ENCODE results near the gene FBXL13. TPM values are rescaled to one million over a fixed set of nuclear protein-coding genes. Genes with fewer than 3 reads are reported as not detected.

FBXL13 gene
- total and polyA plus RNA-seq, 12 donors: 0.61 to 6.8 (median 2.7) TPM

DNA sequence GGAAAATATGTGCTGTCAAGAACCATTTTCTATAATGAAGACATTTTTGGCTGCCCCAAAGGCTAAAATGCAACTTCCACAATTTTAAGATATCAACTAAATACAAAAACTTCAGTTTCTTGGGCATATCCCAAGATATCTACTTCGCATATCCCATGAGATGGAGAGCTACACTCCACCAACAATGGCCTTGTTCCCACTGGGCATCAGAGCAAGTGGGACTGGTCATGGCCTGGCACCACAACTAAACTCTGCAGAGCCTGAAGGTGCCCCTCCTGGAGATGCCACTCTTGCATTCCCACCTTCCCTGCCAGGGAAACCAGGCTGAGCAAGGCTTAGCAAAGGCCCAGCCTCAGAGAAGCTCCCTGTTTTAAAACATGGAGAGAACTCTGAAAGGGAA lies 237.6 kb downstream of the FBXL13 start:
- H3K36me3 ChIP-seq (replicated peaks in 1 of 2): no peaks in the 10 kb centered on the region
- H3K27me3 ChIP-seq: no peaks in the 10 kb centered on the region
- no peak overlapping the region for H3K4me3 ChIP-seq
- TF ChIP-seq, protein P1, sequence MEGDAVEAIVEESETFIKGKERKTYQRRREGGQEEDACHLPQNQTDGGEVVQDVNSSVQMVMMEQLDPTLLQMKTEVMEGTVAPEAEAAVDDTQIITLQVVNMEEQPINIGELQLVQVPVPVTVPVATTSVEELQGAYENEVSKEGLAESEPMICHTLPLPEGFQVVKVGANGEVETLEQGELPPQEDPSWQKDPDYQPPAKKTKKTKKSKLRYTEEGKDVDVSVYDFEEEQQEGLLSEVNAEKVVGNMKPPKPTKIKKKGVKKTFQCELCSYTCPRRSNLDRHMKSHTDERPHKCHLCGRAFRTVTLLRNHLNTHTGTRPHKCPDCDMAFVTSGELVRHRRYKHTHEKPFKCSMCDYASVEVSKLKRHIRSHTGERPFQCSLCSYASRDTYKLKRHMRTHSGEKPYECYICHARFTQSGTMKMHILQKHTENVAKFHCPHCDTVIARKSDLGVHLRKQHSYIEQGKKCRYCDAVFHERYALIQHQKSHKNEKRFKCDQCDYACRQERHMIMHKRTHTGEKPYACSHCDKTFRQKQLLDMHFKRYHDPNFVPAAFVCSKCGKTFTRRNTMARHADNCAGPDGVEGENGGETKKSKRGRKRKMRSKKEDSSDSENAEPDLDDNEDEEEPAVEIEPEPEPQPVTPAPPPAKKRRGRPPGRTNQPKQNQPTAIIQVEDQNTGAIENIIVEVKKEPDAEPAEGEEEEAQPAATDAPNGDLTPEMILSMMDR (IDR thresholded peaks at IDR 0.05): no peak
- TF ChIP-seq POLR2A (IDR thresholded peaks at IDR 0.05): no peak
- no peak for DNase-seq
- 96 to 100% (median 99%) methylated on average over 1 of the region's 1 CpG for WGBS, 4 donors
- intact Hi-C loops (cut with DNase I): no loop called here
- no peak overlapping the region for H3K27ac ChIP-seq
- H3K4me1 ChIP-seq (replicated peaks in 1 of 2): peaks cover 0 to 6% of the 10 kb centered on the region in 2 donors
- H3K9me3 ChIP-seq (replicated peaks in 1 of 3): no peaks in the 10 kb centered on the region

DNA sequence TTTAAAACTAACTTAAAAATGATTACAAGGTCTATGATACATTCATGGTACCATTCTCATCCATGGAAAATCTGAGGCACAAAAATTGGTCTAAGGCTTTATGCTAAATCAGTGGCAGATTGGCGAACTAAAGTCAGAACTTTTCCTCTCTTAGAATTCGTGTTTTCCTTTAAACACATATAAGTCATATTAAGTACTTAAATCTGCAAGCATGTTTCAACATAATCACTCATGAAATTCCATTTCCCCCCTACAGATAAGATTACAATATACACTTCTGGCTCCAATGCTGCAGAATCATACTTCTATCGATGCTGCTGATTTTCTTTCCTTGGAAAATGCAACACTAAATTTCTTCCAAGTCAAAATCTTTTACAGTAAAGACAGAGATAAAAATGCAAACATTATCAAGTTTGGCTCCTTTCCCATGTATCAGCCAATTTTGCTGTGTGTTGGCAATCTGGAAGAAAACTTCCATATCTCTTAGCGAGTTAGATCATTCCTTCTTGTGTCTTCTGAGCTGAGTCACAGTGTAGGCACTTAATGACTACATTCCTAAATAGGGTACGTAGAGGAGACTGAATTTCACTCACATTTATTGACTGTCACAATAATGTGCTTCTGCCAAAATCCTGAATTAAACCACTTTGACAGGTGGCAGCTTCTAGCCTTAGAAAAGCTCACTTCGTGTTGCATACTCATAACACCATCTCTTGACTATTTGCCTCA lies 238.2 kb downstream of the FBXL13 start:
- H3K27me3 ChIP-seq: no peaks in the 10 kb centered on the region
- no peak for DNase-seq
- no peak for TF ChIP-seq POLR2A (IDR thresholded peaks at IDR 0.05)
- TF ChIP-seq, protein P1 (IDR thresholded peaks at IDR 0.05): no peak
- no peak overlapping the region for H3K4me3 ChIP-seq
- intact Hi-C loops (cut with DNase I): no loop called here
- H3K9me3 ChIP-seq (replicated peaks in 1 of 3): no peaks in the 10 kb centered on the region
- no peaks in the 10 kb centered on the region for H3K36me3 ChIP-seq (replicated peaks in 1 of 2)
- H3K27ac ChIP-seq: no peak overlapping the region
- WGBS, 4 donors: 81 to 89% (median 81%) methylated on average over 6 of the region's 6 CpGs
- peaks cover 0 to 6% of the 10 kb centered on the region in 2 donors for H3K4me1 ChIP-seq (replicated peaks in 1 of 2)

DNA sequence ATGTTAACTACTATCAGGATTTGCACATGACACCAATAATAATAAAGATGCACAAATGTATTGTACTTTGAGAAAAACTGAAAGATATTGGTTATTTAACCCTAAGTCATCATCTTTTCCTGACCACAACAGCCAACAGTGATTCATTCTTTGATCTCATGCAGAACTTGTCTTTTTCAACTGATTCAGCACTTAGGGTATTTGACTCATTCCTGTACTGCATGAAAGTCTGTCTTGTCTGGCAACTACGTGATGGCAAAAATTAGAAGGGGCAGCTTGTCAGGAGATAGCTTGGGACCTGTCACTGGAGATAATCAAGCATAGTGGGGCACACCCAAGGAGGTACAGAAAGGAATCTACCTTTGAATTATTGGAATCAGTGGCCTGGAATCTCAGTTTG lies 239.6 kb downstream of the FBXL13 start:
- H3K27ac ChIP-seq: no peak overlapping the region
- 27 to 58% (median 42%) methylated on average over 1 of the region's 1 CpG for WGBS, 4 donors
- intact Hi-C loops (cut with DNase I): no loop called here

DNA sequence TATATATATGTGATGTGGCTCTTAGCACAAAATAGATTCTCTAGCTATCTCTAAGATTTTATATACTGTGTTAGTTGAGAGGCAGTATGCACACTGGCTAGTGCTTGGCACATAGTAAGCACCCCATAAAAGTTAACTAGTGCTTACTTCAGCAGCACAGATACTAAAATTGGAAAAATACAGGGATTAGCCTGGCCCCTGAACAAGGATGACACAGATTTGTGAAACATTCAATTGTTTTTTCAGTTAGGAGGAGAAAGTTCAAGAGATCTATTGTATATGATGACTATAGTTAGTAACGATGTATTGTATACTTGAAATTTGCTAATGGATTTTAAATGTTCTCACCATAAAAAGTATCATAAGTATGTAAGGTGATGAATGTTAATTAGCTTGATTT lies 240.1 kb downstream of the FBXL13 start:
- no peak overlapping the region for H3K27ac ChIP-seq
- no peak for DNase-seq
- no peaks in the 10 kb centered on the region for H3K9me3 ChIP-seq (replicated peaks in 1 of 3)
- H3K36me3 ChIP-seq (replicated peaks in 1 of 2): no peaks in the 10 kb centered on the region
- no peak overlapping the region for H3K4me3 ChIP-seq
- 86 to 94% (median 89%) methylated on average over 1 of the region's 1 CpG for WGBS, 4 donors
- H3K4me1 ChIP-seq (replicated peaks in 1 of 2): peaks cover 0 to 6% of the 10 kb centered on the region in 2 donors
- intact Hi-C loops (cut with DNase I): no loop called here
- H3K27me3 ChIP-seq: no peaks in the 10 kb centered on the region
- TF ChIP-seq POLR2A (IDR thresholded peaks at IDR 0.05): no peak
- TF ChIP-seq, protein P1 (IDR thresholded peaks at IDR 0.05): no peak

More for the DNA sequence above, 239.6 kb downstream of the FBXL13 start:
- Histone ChIP-seq H3K27me3 (no peaks in the 10 kb centered on the region), H3K9me3 (replicated peaks in 1 of 3) (no peaks in the 10 kb centered on the region), H3K36me3 (replicated peaks in 1 of 2) (no peaks in the 10 kb centered on the region), H3K4me3 (no peak overlapping the region), H3K4me1 (replicated peaks in 1 of 2) (peaks cover 0 to 6% of the 10 kb centered on the region in 2 donors)
- no peak for DNase-seq
- TF ChIP-seq, protein P1 (IDR thresholded peaks at IDR 0.05): no peak
- no peak for TF ChIP-seq POLR2A (IDR thresholded peaks at IDR 0.05)
